HCT116 (cell line): ENCODE data around the gene C14orf132. TPM values are rescaled to one million over a fixed set of nuclear protein-coding genes. Genes with fewer than 3 reads are reported as not detected.

Experiments
- ATAC-seq: fragments of 200-7000 bp; cut with Tn5 transposase; 2 replicates; pipeline ENCODE4 v1.9.1; 2020; ENCODE audit warnings: mild to moderate bottlenecking, moderate library complexity
- BruUV-seq: library from RNA; stranded (reverse); fragments of 400-500 nt; replicated peaks from 2 replicates; lab custom pipeline; 2021; lab: Mats Ljungman, UMichigan
- CTCF ChIA-PET: fragments of 300-600 bp; sonication (Branson Sonifier 250); formaldehyde crosslinking; loops from one replicate; lab custom pipeline; 2021; ENCODE audit warnings: antibody characterized with exemption; lab: Charles Lee
- POLR2A ChIA-PET: fragments of 300-600, 350-600 bp; sonication (Branson Sonifier 250); formaldehyde crosslinking; loops from one replicate; lab custom pipeline; 2021; ENCODE audit warnings: antibody characterized with exemption; lab: Charles Lee
- RAD21 ChIA-PET, 2 experiments: fragments of 300-600 bp; sonication (Branson Sonifier 250); formaldehyde crosslinking; loops; one replicate each; lab custom pipeline; 2023; ENCODE audit warnings: low total read pairs in 2 of 2; ENCODE audit not compliant: uncharacterized antibody in 2 of 2, unreplicated experiment in 2 of 2, low non-redundant PET in 1 of 2; lab: Charles Lee
- DNase-seq: peaks from one replicate; pipeline ENCODE4 v3.0.0-alpha.2; 2010; ENCODE audit warnings: low read depth, low spot score
- H2AFZ ChIP-seq: fragments of 200-600 bp; shearing (Covaris generic), sonication (generic); 2 replicates; pipeline ENCODE4 v1.6.1; 2017; ENCODE audit warnings: low read depth, mixed run types, mixed read lengths, antibody characterized with exemption, low read length; ENCODE audit not compliant: poor library complexity, severe bottlenecking
- H3K27ac ChIP-seq: 2 replicates; pipeline ENCODE4 v1.5.1; 2012; ENCODE audit warnings: low read depth, low read length
- H3K27me3 ChIP-seq: fragments of 200-600 bp; sonication (generic); 2 replicates; pipeline ENCODE4 v1.6.1; 2016; ENCODE audit warnings: mixed run types, low read length, mixed read lengths; ENCODE audit not compliant: insufficient read depth
- H3K36me3 ChIP-seq, 2 experiments: fragments of 200-500 bp in 1 of 2; fragments of 200-600 bp in 1 of 2; sonication (Bioruptor generic) in 1 of 2; sonication (generic) in 1 of 2; 2 replicates each; pipeline versions ENCODE4 v1.5.1 to v1.6.1; 2014 to 2016; ENCODE audit warnings: low read length in 2 of 2, inconsistent platforms in 1 of 2, mixed read lengths in 1 of 2, mixed run types in 1 of 2; ENCODE audit not compliant: insufficient read depth in 2 of 2, control insufficient read depth in 1 of 2
- H3K4me1 ChIP-seq, 2 experiments: fragments of 200-600 bp in 1 of 2; sonication (generic) in 1 of 2; 2 replicates each; pipeline versions ENCODE4 v1.5.1 to v1.6.1; 2012 to 2017; ENCODE audit warnings: low read length in 2 of 2, inconsistent platforms in 1 of 2, mild to moderate bottlenecking in 1 of 2, mixed read lengths in 1 of 2, mixed run types in 1 of 2, moderate library complexity in 1 of 2; ENCODE audit not compliant: insufficient read depth in 2 of 2, control insufficient read depth in 1 of 2
- H3K4me2 ChIP-seq: fragments of 200-600 bp; sonication (generic); 2 replicates; pipeline ENCODE4 v1.6.1; 2017; ENCODE audit warnings: mixed run types, low read length, mixed read lengths
- H3K4me3 ChIP-seq, 2 experiments: fragments of 200-600 bp in 1 of 2; sonication (generic) in 1 of 2; replicated peaks in 1 of 2; 2 replicates each; pipeline ENCODE4 v1.5.1; 2011 to 2016; ENCODE audit warnings: low read length in 2 of 2, control low read depth in 1 of 2, low read depth in 1 of 2, mild to moderate bottlenecking in 1 of 2, mixed read lengths in 1 of 2, mixed run types in 1 of 2
- H3K79me2 ChIP-seq: fragments of 200-600 bp; sonication (generic); 2 replicates; pipeline ENCODE4 v1.6.1; 2017; ENCODE audit warnings: mild to moderate bottlenecking, mixed run types, low read length, moderate library complexity, mixed read lengths; ENCODE audit not compliant: insufficient read depth
- H3K9ac ChIP-seq: fragments of 200-600 bp; sonication (generic); 2 replicates; pipeline ENCODE4 v1.6.1; 2016; ENCODE audit warnings: low read length, mixed read lengths
- H3K9me2 ChIP-seq: fragments of 200-600 bp; sonication (generic), shearing (Covaris generic); 2 replicates; pipeline ENCODE4 v1.6.1; 2017; ENCODE audit warnings: mixed run types, mild to moderate bottlenecking, moderate library complexity; ENCODE audit not compliant: insufficient read depth
- H3K9me3 ChIP-seq, 2 experiments: fragments of 200-500 bp in 1 of 2; fragments of 200-600 bp in 1 of 2; sonication (Bioruptor generic) in 1 of 2; sonication (generic) in 1 of 2; 2 replicates each; pipeline ENCODE4 v1.6.1; 2014 to 2017; ENCODE audit warnings: low read length in 2 of 2, mixed read lengths in 2 of 2, inconsistent platforms in 1 of 2, low read depth in 1 of 2, mild to moderate bottlenecking in 1 of 2, mixed run types in 1 of 2, moderate library complexity in 1 of 2; ENCODE audit not compliant: control insufficient read depth in 1 of 2, insufficient read depth in 1 of 2
- H4K20me1 ChIP-seq: fragments of 200-600 bp; sonication (generic), shearing (Covaris generic); 2 replicates; pipeline ENCODE4 v1.6.1; 2017; ENCODE audit warnings: mixed run types, mild to moderate bottlenecking, moderate library complexity; ENCODE audit not compliant: insufficient read depth
- CTCF ChIP-seq, 3 experiments: fragments of 200-600 bp in 1 of 3; sonication (generic) in 1 of 3; IDR thresholded peaks in 2 of 3; conservative IDR thresholded peaks in 1 of 3; 2 replicates each; pipeline ENCODE4 v1.5.1; 2012 to 2017; ENCODE audit warnings: low read depth in 2 of 3, low read length in 2 of 3, antibody characterized with exemption in 1 of 3, borderline replicate concordance in 1 of 3, control low read depth in 1 of 3, mild to moderate bottlenecking in 1 of 3, mixed read lengths in 1 of 3, mixed run types in 1 of 3, moderate library complexity in 1 of 3; ENCODE audit not compliant: insufficient read depth in 1 of 3
- EGR1 ChIP-seq: IDR thresholded peaks from 2 replicates; pipeline ENCODE4 v1.6.1; 2012; ENCODE audit warnings: low read depth
- EZH2 ChIP-seq: fragments of 200-600 bp; sonication (generic); IDR thresholded peaks from 2 replicates; pipeline ENCODE4 v1.6.1; 2017; ENCODE audit warnings: antibody characterized with exemption, mixed run types
- EZH2phosphoT487 ChIP-seq: fragments of 200-600 bp; IDR thresholded peaks from 2 replicates; pipeline ENCODE4 v1.6.1; 2018; ENCODE audit warnings: antibody characterized with exemption, borderline replicate concordance
- FOSL1 ChIP-seq: IDR thresholded peaks from 2 replicates; pipeline ENCODE4 v1.6.1; 2012; ENCODE audit warnings: low read depth
- POLR2A ChIP-seq: IDR thresholded peaks from 2 replicates; pipeline ENCODE4 v1.7.0; 2011; ENCODE audit warnings: borderline replicate concordance; ENCODE audit not compliant: insufficient read depth, insufficient read length; ENCODE audit errors: extremely low read depth
- SP1 ChIP-seq: IDR thresholded peaks from 2 replicates; pipeline ENCODE4 v1.6.1; 2012; ENCODE audit warnings: low read depth
- ZBTB33 ChIP-seq: IDR thresholded peaks from 2 replicates; pipeline ENCODE4 v1.6.1; 2011; ENCODE audit warnings: mild to moderate bottlenecking, low read length, moderate library complexity; ENCODE audit not compliant: insufficient replicate concordance; ENCODE audit errors: extremely low read depth
- ZNF274 ChIP-seq: fragments of 200-500 bp; sonication (Bioruptor generic); IDR thresholded peaks from 2 replicates; pipeline ENCODE4 v1.6.1; 2014; ENCODE audit warnings: mild to moderate bottlenecking, low read depth, low read length, inconsistent platforms
- intact Hi-C: fragments of 100-400 bp; cut with micrococcal nuclease; formaldehyde crosslinking; loops from 2 replicates; pipeline ENCODE4 v1.10.0; 2022
- total RNA-seq: library from RNA; stranded (reverse); gene quantifications from one replicate; pipeline ENCODE4 v1.2.1, GENCODE V29; 2021; ENCODE audit not compliant: unreplicated experiment

Gene C14orf132
- total RNA-seq, 1 experiment from 2014 or later = 3.4 TPM

GRCh38 chr14:96064866-96065265, 25.7 kb downstream of the C14orf132 start:
- CTCF ChIA-PET = interaction anchor here (1.0 kb wide), 1 partner anchor 13 kb away, joined by 3 read pairs; no protein-coding TSS in a partner anchor
- H3K9me2 ChIP-seq = no peaks in the 10 kb centered on the region
- intact Hi-C loops = no loop called here
- RAD21 ChIA-PET = no interaction called here
- H3K4me2 ChIP-seq = no peak overlapping the region
- no peaks in the 10 kb centered on the region for H3K79me2 ChIP-seq
- no peaks in the 10 kb centered on the region for H3K27me3 ChIP-seq
- H4K20me1 ChIP-seq = no peaks in the 10 kb centered on the region
- TF ChIP-seq ZNF274 = no peak
- TF ChIP-seq EGR1 = no peak
- TF ChIP-seq EZH2 = no peak
- no peak for TF ChIP-seq FOSL1
- no peak for TF ChIP-seq EZH2phosphoT487
- no peak for TF ChIP-seq CTCF (IDR thresholded peaks at IDR 0.05 in 2 of 3, conservative IDR thresholded peaks at IDR 0.05 in 1 of 3; ENCODE audit: borderline replicate concordance in 1 of 3, insufficient read depth in 1 of 3, low read depth in 2 of 3, low read length in 2 of 3)
- no peak for TF ChIP-seq POLR2A
- TF ChIP-seq ZBTB33 = no peak
- TF ChIP-seq SP1 = no peak
- no peak overlapping the region for H3K9ac ChIP-seq
- no peaks in the 10 kb centered on the region for H3K36me3 ChIP-seq
- H2AFZ ChIP-seq = no peak overlapping the region
- H3K4me1 ChIP-seq = no peaks in the 10 kb centered on the region
- no peaks in the 10 kb centered on the region for H3K9me3 ChIP-seq
- no peak overlapping the region for H3K4me3 ChIP-seq
- POLR2A ChIA-PET = no interaction called here
- BruUV-seq = no TSS peak
- H3K27ac ChIP-seq = no peak overlapping the region
- no peak for DNase-seq
- no peak for ATAC-seq
